A549 (cell line): ENCODE measurements around the gene BBLN. TPM values are rescaled to one million over a fixed set of nuclear protein-coding genes. Genes with fewer than 3 reads are reported as not detected.

ENCODE experiments used
- ATAC-seq, 2 experiments: fragments of 200-7000 bp in 1 of 2; fragments of >200 bp in 1 of 2; cut with Nextera tagmentation in 1 of 2; cut with Tn5 transposase in 1 of 2; 3 replicates each; pipeline versions ENCODE4 v1.8.0 to v1.9.1; 2018 to 2020; ENCODE audit warnings: mild to moderate bottlenecking in 1 of 2, moderate library complexity in 1 of 2
- CTCF ChIA-PET: fragments of 300-600 bp; sonication (Branson Sonifier 250); formaldehyde crosslinking; extraction: SDS; loops from one replicate; lab custom pipeline; 2021; ENCODE audit warnings: antibody characterized with exemption, inconsistent platforms; lab: Yijun Ruan, JAX
- POLR2A ChIA-PET: fragments of 350-600 bp; formaldehyde crosslinking; extraction: SDS; loops from one replicate; lab custom pipeline; 2021; ENCODE audit warnings: antibody characterized with exemption, inconsistent platforms; lab: Yijun Ruan, JAX
- DNase-seq, 2 experiments: peaks; one replicate each; pipeline versions ENCODE4 v3.0.0 to v3.0.0-alpha.2; 2011 to 2016; ENCODE audit warnings: low read depth in 1 of 2, low spot score in 1 of 2
- FAIRE-seq: peaks from 2 replicates; lab custom pipeline; 2011; peaks lifted over from hg19 to GRCh38; lab: Jason Lieb, UNC
- H3K27ac ChIP-seq, 2 experiments: fragments of >200 bp; sonication (Bioruptor Twin); formaldehyde crosslinking; 3 replicates each; pipeline ENCODE4 v1.5.1; 2016 to 2017
- H3K4me1 ChIP-seq: fragments of >200 bp; sonication (Bioruptor Twin); formaldehyde crosslinking; 3 replicates; pipeline ENCODE4 v1.6.1; 2016
- H3K4me2 ChIP-seq: fragments of >200 bp; sonication (Bioruptor Twin); formaldehyde crosslinking; 3 replicates; pipeline ENCODE4 v1.6.1; 2016
- H3K4me3 ChIP-seq: fragments of >200 bp; sonication (Bioruptor Twin); formaldehyde crosslinking; 3 replicates; pipeline ENCODE4 v1.5.1; 2016
- H3K9me3 ChIP-seq: fragments of >200 bp; sonication (Bioruptor Twin); formaldehyde crosslinking; 3 replicates; pipeline ENCODE4 v1.6.1; 2016
- BHLHE40 ChIP-seq: IDR thresholded peaks from 2 replicates; pipeline ENCODE4 v1.6.1; 2012; ENCODE audit warnings: low read depth, low read length, inconsistent platforms
- CBX2 ChIP-seq: fragments of 200-600 bp; sonication (generic); IDR thresholded peaks from 2 replicates; pipeline ENCODE4 v1.6.1; 2016; ENCODE audit warnings: low read depth, mild to moderate bottlenecking, borderline replicate concordance
- CHD2 ChIP-seq: fragments of 150-350 bp; IDR thresholded peaks from 2 replicates; pipeline ENCODE4 v1.6.1; 2014; ENCODE audit warnings: low read length; ENCODE audit not compliant: partially characterized antibody
- CHD4 ChIP-seq: fragments of 200-600 bp; sonication (generic); IDR thresholded peaks from 2 replicates; pipeline ENCODE4 v1.6.1; 2016; ENCODE audit warnings: antibody characterized with exemption, mild to moderate bottlenecking, borderline replicate concordance
- EHF ChIP-seq: fragments of 250-450 bp; sonication (Bioruptor Pico); IDR thresholded peaks from 2 replicates; pipeline ENCODE4 v1.5.0; 2020; ENCODE audit warnings: mild to moderate bottlenecking
- GATA3 ChIP-seq: IDR thresholded peaks from 2 replicates; pipeline ENCODE4 v1.6.1; 2012; ENCODE audit warnings: borderline replicate concordance
- POLR2AphosphoS2 ChIP-seq: conservative IDR thresholded peaks from 2 replicates; pipeline ENCODE4 v1.6.1; 2012; ENCODE audit warnings: low read length, improper control_type of control experiment, inconsistent platforms
- RARB ChIP-seq: fragments of 250-450 bp; sonication (Bioruptor Pico); IDR thresholded peaks from 2 replicates; pipeline ENCODE4 v1.8.0; 2021; ENCODE audit warnings: mild to moderate bottlenecking, moderate library complexity
- ZC3H11A ChIP-seq: fragments of 450-650 bp; IDR thresholded peaks from 2 replicates; pipeline ENCODE4 v1.6.1; 2014; ENCODE audit warnings: antibody characterized with exemption, mild to moderate bottlenecking
- ZFP36 ChIP-seq: fragments of 450-650 bp; IDR thresholded peaks from 2 replicates; pipeline ENCODE4 v1.6.1; 2014; ENCODE audit warnings: borderline replicate concordance; ENCODE audit not compliant: partially characterized antibody
- ZSCAN20 ChIP-seq: fragments of 250-450 bp; sonication (Bioruptor Pico); IDR thresholded peaks from 2 replicates; pipeline ENCODE4 v1.8.0; 2022; ENCODE audit warnings: mild to moderate bottlenecking, moderate library complexity
- WGBS: methylation state at CpG from one replicate; pipeline ENCODE4 v1.1.6; 2017; ENCODE audit errors: missing lambda C conversion rate; 5-methylcytosine and 5-hydroxymethylcytosine counted together
- polyA plus RNA-seq, 4 experiments: library from polyadenylated mRNA; depleted of rRNA in 3 of 4; stranded (reverse); fragments of >200 nt; fragmentation: RNase III in 1 of 4; extraction: RNeasy Plus Mini Kit Qiagen cat#74134 plus additional on column Dnase treatment in 1 of 4; gene quantifications; 2 replicates in 3 of 4; 3 replicates in 1 of 4; pipeline ENCODE4 v1.2.3, GENCODE V29; 2011 to 2017
- TF ChIP-seq, protein P1 (sequence below): fragments of 200-600 bp; sonication (generic); IDR thresholded peaks from 2 replicates; pipeline ENCODE4 v1.6.1; 2016; ENCODE audit warnings: antibody characterized with exemption, mild to moderate bottlenecking, moderate library complexity
- TF ChIP-seq, protein P2 (sequence below): fragments of 250-450 bp; sonication (Bioruptor Pico); IDR thresholded peaks from 2 replicates; pipeline ENCODE4 v1.5.0; 2020; ENCODE audit warnings: low read depth, mild to moderate bottlenecking, moderate library complexity
- TF ChIP-seq, protein P3 (sequence below): fragments of 450-650 bp; IDR thresholded peaks from 2 replicates; pipeline ENCODE4 v1.6.1; 2014; ENCODE audit warnings: antibody characterized with exemption
- TF ChIP-seq, protein P4 (sequence below): IDR thresholded peaks from 2 replicates; pipeline ENCODE4 v1.6.1; 2012
- TF ChIP-seq, protein P5 (sequence below): fragments of >200 bp; sonication (Bioruptor Twin); formaldehyde crosslinking; IDR thresholded peaks from 2 replicates; pipeline ENCODE4 v1.6.1; 2016
- TF ChIP-seq, protein P6 (sequence below): IDR thresholded peaks from 2 replicates; pipeline ENCODE4 v1.6.1; 2012; ENCODE audit warnings: low read depth, borderline replicate concordance
- TF ChIP-seq, protein P7 (sequence below): fragments of 250-450 bp; sonication (Bioruptor Pico); IDR thresholded peaks from 2 replicates; pipeline ENCODE4 v1.5.0; 2021; ENCODE audit warnings: mild to moderate bottlenecking, moderate library complexity, borderline replicate concordance

Gene BBLN
- polyA plus RNA-seq, 2 of the 4 experiments (the other 2 are of a cell fraction): 23.8 to 28.1 TPM

DNA sequence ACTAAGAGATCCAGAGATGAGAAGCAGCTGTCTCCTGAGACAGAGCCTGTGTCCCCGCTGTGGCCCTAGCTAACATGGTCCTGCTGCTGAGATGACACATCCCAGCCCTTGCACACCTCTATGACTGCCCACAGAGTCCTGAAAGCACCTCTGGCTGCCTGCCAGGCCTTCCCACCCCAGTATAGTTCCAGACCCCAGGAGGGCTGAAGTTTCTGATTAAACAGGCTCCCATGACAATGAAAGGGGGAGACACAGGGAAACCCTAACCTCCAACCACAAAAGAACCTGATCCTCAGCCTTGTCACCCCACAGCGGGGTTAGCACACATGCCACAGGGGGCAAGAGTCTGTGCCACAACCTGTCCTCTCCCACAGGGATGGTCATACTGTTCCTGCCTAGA, 15.7 kb downstream of the BBLN start (continued):
- TF ChIP-seq, protein P1, sequence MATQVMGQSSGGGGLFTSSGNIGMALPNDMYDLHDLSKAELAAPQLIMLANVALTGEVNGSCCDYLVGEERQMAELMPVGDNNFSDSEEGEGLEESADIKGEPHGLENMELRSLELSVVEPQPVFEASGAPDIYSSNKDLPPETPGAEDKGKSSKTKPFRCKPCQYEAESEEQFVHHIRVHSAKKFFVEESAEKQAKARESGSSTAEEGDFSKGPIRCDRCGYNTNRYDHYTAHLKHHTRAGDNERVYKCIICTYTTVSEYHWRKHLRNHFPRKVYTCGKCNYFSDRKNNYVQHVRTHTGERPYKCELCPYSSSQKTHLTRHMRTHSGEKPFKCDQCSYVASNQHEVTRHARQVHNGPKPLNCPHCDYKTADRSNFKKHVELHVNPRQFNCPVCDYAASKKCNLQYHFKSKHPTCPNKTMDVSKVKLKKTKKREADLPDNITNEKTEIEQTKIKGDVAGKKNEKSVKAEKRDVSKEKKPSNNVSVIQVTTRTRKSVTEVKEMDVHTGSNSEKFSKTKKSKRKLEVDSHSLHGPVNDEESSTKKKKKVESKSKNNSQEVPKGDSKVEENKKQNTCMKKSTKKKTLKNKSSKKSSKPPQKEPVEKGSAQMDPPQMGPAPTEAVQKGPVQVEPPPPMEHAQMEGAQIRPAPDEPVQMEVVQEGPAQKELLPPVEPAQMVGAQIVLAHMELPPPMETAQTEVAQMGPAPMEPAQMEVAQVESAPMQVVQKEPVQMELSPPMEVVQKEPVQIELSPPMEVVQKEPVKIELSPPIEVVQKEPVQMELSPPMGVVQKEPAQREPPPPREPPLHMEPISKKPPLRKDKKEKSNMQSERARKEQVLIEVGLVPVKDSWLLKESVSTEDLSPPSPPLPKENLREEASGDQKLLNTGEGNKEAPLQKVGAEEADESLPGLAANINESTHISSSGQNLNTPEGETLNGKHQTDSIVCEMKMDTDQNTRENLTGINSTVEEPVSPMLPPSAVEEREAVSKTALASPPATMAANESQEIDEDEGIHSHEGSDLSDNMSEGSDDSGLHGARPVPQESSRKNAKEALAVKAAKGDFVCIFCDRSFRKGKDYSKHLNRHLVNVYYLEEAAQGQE: no peak
- TF ChIP-seq GATA3: no peak

DNA sequence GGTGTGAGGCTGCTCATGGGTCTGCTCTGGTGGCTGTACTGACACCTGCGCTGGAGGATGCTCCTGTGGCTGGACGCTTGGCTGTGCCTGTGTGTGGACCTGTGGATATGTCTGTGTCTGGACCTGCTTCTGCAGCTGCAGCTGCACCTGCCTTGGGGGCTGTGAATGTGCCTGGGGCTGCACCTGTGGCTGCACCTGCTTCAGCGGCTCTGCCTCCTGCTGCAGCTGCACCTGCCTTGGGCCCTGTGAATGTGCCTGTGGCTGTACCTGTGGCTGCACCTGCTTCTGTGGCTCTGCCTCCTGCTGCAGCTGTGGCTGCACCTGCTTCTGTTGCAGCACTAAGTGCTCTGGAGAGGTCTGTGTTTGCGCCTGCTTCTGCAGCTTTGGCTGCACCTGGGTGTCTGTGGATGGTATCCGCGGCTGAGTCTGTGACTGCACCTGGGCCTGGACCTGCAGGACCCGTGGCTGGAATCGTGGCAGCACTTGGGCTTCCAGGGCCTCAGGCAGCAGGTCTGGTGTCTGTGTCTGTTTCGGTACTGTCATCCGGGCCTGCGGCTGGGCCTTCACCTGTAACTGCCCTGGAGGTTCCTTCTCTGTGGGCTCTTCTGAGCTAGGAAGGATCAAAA, 18.9 kb downstream of the BBLN start:
- Histone ChIP-seq H3K4me1 (no peaks in the 10 kb centered on the region), H3K4me2 (no peak overlapping the region), H3K4me3 (no peak overlapping the region), H3K27ac (no peak overlapping the region), H3K9me3 (peaks cover 8% of the 10 kb centered on the region; the same call in 2 of the 3 replicates)
- CTCF ChIA-PET: interaction anchor here (1.0 to 9.6 kb wide), 3 partner anchors 9 to 14 kb away, joined by 3 to 41 read pairs (median 41); partner anchors contain the start of gene CIZ1
- no peak for FAIRE-seq
- POLR2A ChIA-PET: no interaction called here
- TF ChIP-seq ZFP36 (peak; percentile 53), ZSCAN20 (CRISPR knock-in tag) (no peak), BHLHE40 (no peak), EHF (CRISPR knock-in tag) (no peak), RARB (CRISPR knock-in tag) (no peak)
- 90% methylated on average over 9 of the region's 11 CpGs for WGBS
- ATAC-seq: no peak
- no peak for DNase-seq

DNA sequence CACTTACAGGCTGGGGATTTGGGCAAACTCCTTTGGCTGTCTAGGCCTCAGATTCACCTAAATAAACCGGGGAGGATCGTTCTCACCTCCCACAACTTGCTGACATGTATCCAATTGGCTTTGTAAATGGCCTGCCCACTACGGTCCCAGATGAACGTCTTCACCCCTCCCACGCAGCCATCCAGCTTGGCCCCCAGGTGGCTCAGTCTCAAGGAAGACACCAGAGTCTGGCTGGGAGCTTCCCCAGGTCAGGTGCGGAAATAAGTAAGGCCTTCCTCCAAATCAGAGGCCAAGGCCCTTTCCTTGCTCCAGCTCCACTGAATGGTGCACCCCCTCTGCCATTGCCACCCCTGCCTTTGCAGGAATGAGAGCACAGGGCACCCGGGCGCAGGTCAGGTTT, 19.9 kb downstream of the BBLN start:
- DNase-seq (no peak), FAIRE-seq (no peak)
- H3K27ac ChIP-seq: no peak overlapping the region
- TF ChIP-seq, protein P2, sequence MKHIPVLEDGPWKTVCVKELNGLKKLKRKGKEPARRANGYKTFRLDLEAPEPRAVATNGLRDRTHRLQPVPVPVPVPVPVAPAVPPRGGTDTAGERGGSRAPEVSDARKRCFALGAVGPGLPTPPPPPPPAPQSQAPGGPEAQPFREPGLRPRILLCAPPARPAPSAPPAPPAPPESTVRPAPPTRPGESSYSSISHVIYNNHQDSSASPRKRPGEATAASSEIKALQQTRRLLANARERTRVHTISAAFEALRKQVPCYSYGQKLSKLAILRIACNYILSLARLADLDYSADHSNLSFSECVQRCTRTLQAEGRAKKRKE (CRISPR knock-in tag): no peak
- TF ChIP-seq CHD4: no peak
- TF ChIP-seq, protein P3, sequence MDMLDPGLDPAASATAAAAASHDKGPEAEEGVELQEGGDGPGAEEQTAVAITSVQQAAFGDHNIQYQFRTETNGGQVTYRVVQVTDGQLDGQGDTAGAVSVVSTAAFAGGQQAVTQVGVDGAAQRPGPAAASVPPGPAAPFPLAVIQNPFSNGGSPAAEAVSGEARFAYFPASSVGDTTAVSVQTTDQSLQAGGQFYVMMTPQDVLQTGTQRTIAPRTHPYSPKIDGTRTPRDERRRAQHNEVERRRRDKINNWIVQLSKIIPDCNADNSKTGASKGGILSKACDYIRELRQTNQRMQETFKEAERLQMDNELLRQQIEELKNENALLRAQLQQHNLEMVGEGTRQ: no peak
- TF ChIP-seq ZC3H11A: no peak
- TF ChIP-seq, protein P4, sequence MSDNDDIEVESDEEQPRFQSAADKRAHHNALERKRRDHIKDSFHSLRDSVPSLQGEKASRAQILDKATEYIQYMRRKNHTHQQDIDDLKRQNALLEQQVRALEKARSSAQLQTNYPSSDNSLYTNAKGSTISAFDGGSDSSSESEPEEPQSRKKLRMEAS: no peak
- TF ChIP-seq, protein P5, sequence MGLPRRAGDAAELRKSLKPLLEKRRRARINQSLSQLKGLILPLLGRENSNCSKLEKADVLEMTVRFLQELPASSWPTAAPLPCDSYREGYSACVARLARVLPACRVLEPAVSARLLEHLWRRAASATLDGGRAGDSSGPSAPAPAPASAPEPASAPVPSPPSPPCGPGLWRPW: no peak
- TF ChIP-seq, protein P6, sequence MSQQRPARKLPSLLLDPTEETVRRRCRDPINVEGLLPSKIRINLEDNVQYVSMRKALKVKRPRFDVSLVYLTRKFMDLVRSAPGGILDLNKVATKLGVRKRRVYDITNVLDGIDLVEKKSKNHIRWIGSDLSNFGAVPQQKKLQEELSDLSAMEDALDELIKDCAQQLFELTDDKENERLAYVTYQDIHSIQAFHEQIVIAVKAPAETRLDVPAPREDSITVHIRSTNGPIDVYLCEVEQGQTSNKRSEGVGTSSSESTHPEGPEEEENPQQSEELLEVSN: no peak
- TF ChIP-seq RARB (CRISPR knock-in tag): no peak
- TF ChIP-seq CBX2: no peak
- no peak for TF ChIP-seq CHD2
- no peak for TF ChIP-seq POLR2AphosphoS2
- TF ChIP-seq, protein P7, sequence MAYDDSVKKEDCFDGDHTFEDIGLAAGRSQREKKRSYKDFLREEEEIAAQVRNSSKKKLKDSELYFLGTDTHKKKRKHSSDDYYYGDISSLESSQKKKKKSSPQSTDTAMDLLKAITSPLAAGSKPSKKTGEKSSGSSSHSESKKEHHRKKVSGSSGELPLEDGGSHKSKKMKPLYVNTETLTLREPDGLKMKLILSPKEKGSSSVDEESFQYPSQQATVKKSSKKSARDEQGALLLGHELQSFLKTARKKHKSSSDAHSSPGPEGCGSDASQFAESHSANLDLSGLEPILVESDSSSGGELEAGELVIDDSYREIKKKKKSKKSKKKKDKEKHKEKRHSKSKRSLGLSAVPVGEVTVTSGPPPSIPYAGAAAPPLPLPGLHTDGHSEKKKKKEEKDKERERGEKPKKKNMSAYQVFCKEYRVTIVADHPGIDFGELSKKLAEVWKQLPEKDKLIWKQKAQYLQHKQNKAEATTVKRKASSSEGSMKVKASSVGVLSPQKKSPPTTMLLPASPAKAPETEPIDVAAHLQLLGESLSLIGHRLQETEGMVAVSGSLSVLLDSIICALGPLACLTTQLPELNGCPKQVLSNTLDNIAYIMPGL: no peak
- TF ChIP-seq, all 56 proteins: peak for 0
- H3K9me3 ChIP-seq: peaks cover 8% of the 10 kb centered on the region; the same call in 2 of the 3 replicates
- H3K4me1 ChIP-seq: no peaks in the 10 kb centered on the region
- H3K4me3 ChIP-seq: no peak overlapping the region
- ChIA-PET CTCF (interaction anchor here (0.8 to 9.6 kb wide), 4 partner anchors 10 to 16 kb away, joined by 3 to 41 read pairs (median 22); partner anchors contain the start of gene CIZ1), POLR2A (no interaction called here)
- ATAC-seq: no peak
- no peak overlapping the region for H3K4me2 ChIP-seq
- 96% methylated on average over 8 of the region's 8 CpGs for WGBS
